GM13976 (cell line): Measurements from ENCODE around the gene ASPSCR1.

Experiments
- DNase-seq: peaks from one replicate; pipeline ENCODE4 v3.0.0; 2012; ENCODE audit warnings: low spot score
- CTCF ChIP-seq: IDR thresholded peaks from 2 replicates; pipeline ENCODE4 v1.5.1; 2012; ENCODE audit warnings: borderline replicate concordance, mild to moderate bottlenecking; ENCODE audit not compliant: insufficient read depth; ENCODE audit errors: extremely low read depth, missing control alignments, control extremely low read depth
- in situ Hi-C: fragments of 300-500 bp; cut with MboI; formaldehyde crosslinking; loops from one replicate; pipeline ENCODE4 v1.12.0; 2022; ENCODE audit warnings: low sequenced_read_pairs, mixed read lengths, inconsistent platforms; ENCODE audit not compliant: unreplicated experiment

ASPSCR1 gene

DNA sequence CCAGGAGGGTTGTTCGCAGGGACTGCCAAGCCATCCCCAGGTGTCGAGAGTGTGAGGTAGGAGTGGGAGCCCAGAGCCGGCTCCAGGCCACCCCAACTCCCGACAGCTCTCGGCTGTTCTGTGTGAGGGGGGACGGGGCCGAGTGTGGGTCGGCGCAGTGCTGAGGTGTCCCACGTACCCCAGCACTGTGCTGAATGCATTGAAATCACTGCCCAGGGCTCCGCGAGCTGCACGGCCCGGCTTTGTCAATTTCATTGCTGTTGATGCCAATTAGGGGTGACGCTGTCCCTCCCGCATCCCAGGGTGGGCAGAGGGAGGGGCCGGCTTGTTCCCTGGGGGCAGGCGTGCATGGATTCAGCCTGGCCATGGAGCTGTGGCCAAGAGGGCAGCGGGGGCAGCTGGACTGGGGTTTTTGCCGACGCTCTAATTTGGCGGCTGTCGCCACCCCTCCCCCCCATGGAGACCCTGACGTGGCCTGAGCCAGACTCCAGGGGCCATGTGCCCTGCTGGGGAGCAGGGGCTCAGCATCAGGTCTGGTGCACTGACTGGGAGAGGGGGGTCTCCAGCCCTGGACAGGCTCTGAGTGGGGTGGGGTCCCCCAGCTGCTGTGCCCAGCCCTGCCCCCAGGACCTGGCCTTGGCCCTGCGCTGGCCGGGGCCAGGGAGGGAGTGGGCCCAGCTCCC, 31.0 kb downstream of the ASPSCR1 start:
- TF ChIP-seq CTCF = no peak
- in situ Hi-C loops = no loop called here
- no peak for DNase-seq

GRCh38 chr17:82008941-82009405, 31.5 kb downstream of the ASPSCR1 start:
- DNase-seq = no peak
- TF ChIP-seq CTCF = no peak
- in situ Hi-C loops = no loop called here

- in situ Hi-C loops = no loop called here
- no peak for DNase-seq
- no peak for TF ChIP-seq CTCF
These were observed 32.0 kb downstream of the ASPSCR1 start for GRCh38 chr17:82009413-82009812.

- DNase-seq = no peak
- in situ Hi-C loops = no loop called here
- TF ChIP-seq CTCF = no peak
These were observed 33.4 kb downstream of the ASPSCR1 start for GRCh38 chr17:82010575-82011525.

DNA sequence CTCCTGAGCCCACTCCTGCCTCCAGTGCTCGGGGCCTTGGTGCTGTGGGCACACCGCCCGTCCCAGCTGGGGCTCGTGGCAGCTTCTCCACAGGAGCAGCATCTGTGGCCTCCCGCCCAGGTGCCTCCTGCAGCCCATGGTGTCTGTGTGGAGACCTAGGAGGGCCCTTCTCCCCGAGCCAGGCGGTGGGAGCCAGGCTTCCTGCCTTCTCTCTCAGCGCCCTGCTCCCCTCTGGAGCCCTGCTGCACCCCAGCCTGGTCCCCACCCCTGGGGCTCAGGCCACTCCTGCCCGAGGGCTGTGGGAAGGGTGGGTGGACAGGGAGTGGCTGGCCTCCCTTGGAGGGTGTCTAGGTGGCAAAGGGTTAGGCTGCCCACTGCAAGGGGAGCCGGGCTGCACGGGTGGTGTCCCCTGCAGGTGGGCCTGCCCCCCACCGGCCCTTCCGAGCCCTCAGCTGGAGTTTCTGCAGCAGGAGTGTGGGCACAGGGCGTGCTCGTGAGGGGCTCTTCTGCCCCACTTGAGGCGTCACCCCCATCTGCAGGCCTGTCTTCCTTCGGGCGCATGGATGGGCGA, 34.3 kb downstream of the ASPSCR1 start:
- in situ Hi-C loops = no loop called here
- no peak for TF ChIP-seq CTCF
- no peak for DNase-seq

GRCh38 chr17:82012261-82012639, 34.8 kb downstream of the ASPSCR1 start:
- no peak for TF ChIP-seq CTCF
- DNase-seq = no peak
- in situ Hi-C loops = no loop called here
